ENCODE data around the gene RUFY4.

The RUFY4 gene

GRCh38 chr2:218026244-218026643, 42.8 kb upstream of the RUFY4 start:
- no peak for TF ChIP-seq CTCF (IDR thresholded peaks at IDR 0.05; ENCODE audit: insufficient read depth, low read length, poor library complexity, severe bottlenecking)
- Histone ChIP-seq H3K27me3 (replicated peaks; ENCODE audit: control insufficient read depth, insufficient read depth, low read length) (peaks cover 4% of the 10 kb centered on the region), H3K36me3 (ENCODE audit: control insufficient read depth, insufficient read depth, low read length) (no peaks in the 10 kb centered on the region), H3K4me3 (replicated peaks; ENCODE audit: low read depth, low read length) (no peak overlapping the region)
- no peak for DNase-seq (ENCODE audit: extremely low read depth, insufficient read length)

GRCh38 chr2:218026676-218027425, 42.2 kb upstream of the RUFY4 start:
- Histone ChIP-seq H3K4me3 (replicated peaks; ENCODE audit: low read depth, low read length) (no peak overlapping the region), H3K27me3 (replicated peaks; ENCODE audit: control insufficient read depth, insufficient read depth, low read length) (peaks cover 5% of the 10 kb centered on the region), H3K36me3 (ENCODE audit: control insufficient read depth, insufficient read depth, low read length) (no peaks in the 10 kb centered on the region)
- no peak for TF ChIP-seq CTCF (IDR thresholded peaks at IDR 0.05; ENCODE audit: insufficient read depth, low read length, poor library complexity, severe bottlenecking)
- DNase-seq (ENCODE audit: extremely low read depth, insufficient read length), result no peak

- Histone ChIP-seq H3K27me3 (replicated peaks; ENCODE audit: control insufficient read depth, insufficient read depth, low read length) (peaks cover 5% of the 10 kb centered on the region), H3K36me3 (ENCODE audit: control insufficient read depth, insufficient read depth, low read length) (no peaks in the 10 kb centered on the region), H3K4me3 (replicated peaks; ENCODE audit: low read depth, low read length) (no peak overlapping the region)
- TF ChIP-seq CTCF (IDR thresholded peaks at IDR 0.05; ENCODE audit: insufficient read depth, low read length, poor library complexity, severe bottlenecking), result no peak
- DNase-seq (ENCODE audit: extremely low read depth, insufficient read length), result no peak
Measured at GRCh38 chr2:218027426-218028188, 41.4 kb upstream of the RUFY4 start.

GRCh38 chr2:218028189-218028495, 40.9 kb upstream of the RUFY4 start:
- TF ChIP-seq CTCF (IDR thresholded peaks at IDR 0.05; ENCODE audit: insufficient read depth, low read length, poor library complexity, severe bottlenecking), result no peak
- peaks cover 5% of the 10 kb centered on the region for H3K27me3 ChIP-seq (replicated peaks; ENCODE audit: control insufficient read depth, insufficient read depth, low read length)
- no peaks in the 10 kb centered on the region for H3K36me3 ChIP-seq (ENCODE audit: control insufficient read depth, insufficient read depth, low read length)
- no peak overlapping the region for H3K4me3 ChIP-seq (replicated peaks; ENCODE audit: low read depth, low read length)
- DNase-seq (ENCODE audit: extremely low read depth, insufficient read length), result no peak

GRCh38 chr2:218028562-218029348, 40.3 kb upstream of the RUFY4 start:
- Histone ChIP-seq H3K27me3 (replicated peaks; ENCODE audit: control insufficient read depth, insufficient read depth, low read length) (peaks cover 5% of the 10 kb centered on the region), H3K4me3 (replicated peaks; ENCODE audit: low read depth, low read length) (no peak overlapping the region), H3K36me3 (ENCODE audit: control insufficient read depth, insufficient read depth, low read length) (no peaks in the 10 kb centered on the region)
- DNase-seq (ENCODE audit: extremely low read depth, insufficient read length), result no peak
- no peak for TF ChIP-seq CTCF (IDR thresholded peaks at IDR 0.05; ENCODE audit: insufficient read depth, low read length, poor library complexity, severe bottlenecking)
